ENCODE measurements around the gene KIF1B. TPM values are rescaled to one million over a fixed set of nuclear protein-coding genes. Genes with fewer than 3 reads are reported as not detected.

The KIF1B gene
- total and polyA plus RNA-seq, 4 donors, result 8.4 to 40.9 (median 8.9) TPM

- no peak overlapping the region for H3K4me3 ChIP-seq (ENCODE audit: low read depth in 1 of 3, low read length in 3 of 3)
- H3K36me3 ChIP-seq (ENCODE audit: control insufficient read depth in 4 of 4, insufficient read depth in 3 of 4, low read depth in 1 of 4, low read length in 3 of 4), result peaks cover 13 to 63% (median 44%) of the 10 kb centered on the region in 4 donors
- H3K9ac ChIP-seq (ENCODE audit: low read depth in 1 of 2, low read length in 2 of 2), result no peak overlapping the region
- no peaks in the 10 kb centered on the region for H3K9me3 ChIP-seq (ENCODE audit: control insufficient read depth in 4 of 4, low read length in 3 of 4)
- no peaks in the 10 kb centered on the region for H3K4me1 ChIP-seq (ENCODE audit: control insufficient read depth in 4 of 4, insufficient read depth in 4 of 4, low read length in 3 of 4)
- H3K27ac ChIP-seq (ENCODE audit: low read depth in 1 of 2, low read length in 2 of 2), result no peak overlapping the region
- no peaks in the 10 kb centered on the region for H3K27me3 ChIP-seq (ENCODE audit: control insufficient read depth in 4 of 4, insufficient read depth in 4 of 4, low read length in 3 of 4)
- WGBS, result 78% methylated on average over 3 of the region's 3 CpGs
- TF ChIP-seq YY1 (IDR thresholded peaks at IDR 0.05) (no peak), NR2F2 (IDR thresholded peaks at IDR 0.05) (no peak), CTCF (IDR thresholded peaks at IDR 0.05; ENCODE audit: low read depth, low read length, missing input control) (no peak)
- no peak for DNase-seq (ENCODE audit: low spot score)
These were observed 127.1 kb downstream of the KIF1B start for GRCh38 chr1:10337436-10337835.

- Histone ChIP-seq H3K9me3 (ENCODE audit: control insufficient read depth in 4 of 4, low read length in 3 of 4) (no peaks in the 10 kb centered on the region), H3K27ac (ENCODE audit: low read depth in 1 of 2, low read length in 2 of 2) (no peak overlapping the region), H3K4me3 (ENCODE audit: low read depth in 1 of 3, low read length in 3 of 3) (no peak overlapping the region), H3K27me3 (ENCODE audit: control insufficient read depth in 4 of 4, insufficient read depth in 4 of 4, low read length in 3 of 4) (no peaks in the 10 kb centered on the region), H3K9ac (ENCODE audit: low read depth in 1 of 2, low read length in 2 of 2) (no peak overlapping the region), H3K4me1 (ENCODE audit: control insufficient read depth in 4 of 4, insufficient read depth in 4 of 4, low read length in 3 of 4) (no peaks in the 10 kb centered on the region), H3K36me3 (ENCODE audit: control insufficient read depth in 4 of 4, insufficient read depth in 3 of 4, low read depth in 1 of 4, low read length in 3 of 4) (peaks cover 13 to 69% (median 47%) of the 10 kb centered on the region in 4 donors)
- peak; percentile 65 for TF ChIP-seq CTCF (IDR thresholded peaks at IDR 0.05; ENCODE audit: low read depth, low read length, missing input control)
- no peak for TF ChIP-seq FOXA2 (IDR thresholded peaks at IDR 0.05)
- peak; percentile 87 to 89 for TF ChIP-seq RAD21 (IDR thresholded peaks at IDR 0.05)
- peak; percentile 54 for DNase-seq (ENCODE audit: low spot score)
- WGBS, result 39% methylated on average over 2 of the region's 2 CpGs
These were observed 127.7 kb downstream of the KIF1B start for GRCh38 chr1:10338047-10338446.

- no peak for DNase-seq (ENCODE audit: low spot score)
- WGBS, result 80% methylated on average over 6 of the region's 6 CpGs
- Histone ChIP-seq H3K4me3 (ENCODE audit: low read depth in 1 of 3, low read length in 3 of 3) (no peak overlapping the region), H3K4me1 (ENCODE audit: control insufficient read depth in 4 of 4, insufficient read depth in 4 of 4, low read length in 3 of 4) (no peaks in the 10 kb centered on the region), H3K9ac (ENCODE audit: low read depth in 1 of 2, low read length in 2 of 2) (no peak overlapping the region), H3K36me3 (ENCODE audit: control insufficient read depth in 4 of 4, insufficient read depth in 3 of 4, low read depth in 1 of 4, low read length in 3 of 4) (peaks cover 13 to 72% (median 50%) of the 10 kb centered on the region in 4 donors), H3K27ac (ENCODE audit: low read depth in 1 of 2, low read length in 2 of 2) (no peak overlapping the region), H3K27me3 (ENCODE audit: control insufficient read depth in 4 of 4, insufficient read depth in 4 of 4, low read length in 3 of 4) (no peaks in the 10 kb centered on the region), H3K9me3 (ENCODE audit: control insufficient read depth in 4 of 4, low read length in 3 of 4) (no peaks in the 10 kb centered on the region)
- no peak for TF ChIP-seq NR2F2 (IDR thresholded peaks at IDR 0.05)
- no peak for TF ChIP-seq MAX (IDR thresholded peaks at IDR 0.05)
- TF ChIP-seq REST (IDR thresholded peaks at IDR 0.05), result no peak
- TF ChIP-seq FOXA2 (IDR thresholded peaks at IDR 0.05), result no peak
- no peak for TF ChIP-seq HNF4A (conservative IDR thresholded peaks at IDR 0.05)
- no peak for TF ChIP-seq RXRA (IDR thresholded peaks at IDR 0.05)
- no peak for TF ChIP-seq GABPA (IDR thresholded peaks at IDR 0.05 in 1 of 2, conservative IDR thresholded peaks at IDR 0.05 in 1 of 2)
- TF ChIP-seq HNF4G (IDR thresholded peaks at IDR 0.05), result no peak
- no peak for TF ChIP-seq ZBTB33 (IDR thresholded peaks at IDR 0.05)
These were observed 128.2 kb downstream of the KIF1B start for GRCh38 chr1:10338611-10339010.

Data from liver (tissue), 9 donors.